Activated CD4-positive, alpha-beta memory T cell treated with anti-CD3 and anti-CD28 coated beads, Interleukin-2, amount 10 ng/mL, durations not matched to agents 7 days and 5 days (primary cell): ENCODE measurements around the gene SGCB. TPM values are rescaled to one million over a fixed set of nuclear protein-coding genes. Genes with fewer than 3 reads are reported as not detected.
"Not testable (repeated sequence)": the region's sequence is repeated elsewhere in the genome, so short reads cannot be mapped to it uniquely, and the experiment has no call there.

Source experiments
- CTCF ChIA-PET: fragments of 350-600 bp; sonication (Branson Sonifier 250); formaldehyde crosslinking; loops from one replicate; lab custom pipeline; 2021; ENCODE audit warnings: antibody characterized with exemption, inconsistent platforms; lab: Charles Lee
- POLR2A ChIA-PET: fragments of 350-600 bp; sonication (Branson Sonifier 250); formaldehyde crosslinking; loops from one replicate; lab custom pipeline; 2021; ENCODE audit warnings: antibody characterized with exemption; lab: Charles Lee
- DNase-seq: peaks from one replicate; pipeline ENCODE4 v3.0.0-alpha.2; 2020
- H3K27ac Mint-ChIP-seq: one replicate; pipeline ENCODE4 v1.8.0; 2021; ENCODE audit warnings: mild to moderate bottlenecking, mixed read lengths
- H3K27me3 Mint-ChIP-seq: one replicate; pipeline ENCODE4 v1.8.0; 2021; ENCODE audit warnings: mixed read lengths
- H3K36me3 Mint-ChIP-seq: one replicate; pipeline ENCODE4 v1.8.0; 2021; ENCODE audit warnings: low read depth, mixed read lengths
- H3K4me1 Mint-ChIP-seq: one replicate; pipeline ENCODE4 v1.8.0; 2021; ENCODE audit warnings: mixed read lengths
- H3K4me3 Mint-ChIP-seq: one replicate; pipeline ENCODE4 v1.8.0; 2021; ENCODE audit warnings: mild to moderate bottlenecking, mixed read lengths
- H3K9me3 Mint-ChIP-seq: one replicate; pipeline ENCODE4 v1.8.0; 2021; ENCODE audit warnings: mixed read lengths
- total RNA-seq, 2 experiments: library from RNA; stranded (reverse); gene quantifications; one replicate each; pipeline ENCODE4 v1.2.3, GENCODE V29; 2021

The SGCB gene
- total RNA-seq, result 10 to 100 TPM; 15.6 TPM

- ChIA-PET POLR2A (interaction anchor here (1.0 to 2.4 kb wide), 3 partner anchors 12 to 197 kb away, joined by 3 to 16 read pairs (median 4); partner anchors contain the start of genes DCUN1D4 and SPATA18), CTCF (interaction anchor here (0.6 to 3.1 kb wide), 7 partner anchors 10 to 196 kb away, joined by 3 to 13 read pairs (median 3); partner anchors contain the start of genes DCUN1D4 and SPATA18)
- Mint-ChIP-seq H3K4me1 (peaks cover 30% of the 10 kb centered on the region), H3K27ac (peak within 1 kb of the TSS; percentile 51), H3K27me3 (peaks cover 30% of the 10 kb centered on the region), H3K36me3 (peaks cover 13% of the 10 kb centered on the region), H3K9me3 (no peaks in the 10 kb centered on the region), H3K4me3 (peak within 1 kb of the TSS; percentile 76)
- peak; percentile 77 for DNase-seq
Measured at GRCh38 chr4:52038103-52038912, at the start of gene SGCB. Gene SGCB, minus strand, starts transcription at chr4:52038299. Its CDS starts 40 bp downstream, at chr4:52038259.

- DNase-seq, H3K36me3 Mint-ChIP-seq, H3K9me3 Mint-ChIP-seq, H3K27ac Mint-ChIP-seq, CTCF ChIA-PET, H3K27me3 Mint-ChIP-seq, POLR2A ChIA-PET, H3K4me3 Mint-ChIP-seq, H3K4me1 Mint-ChIP-seq: not testable (repeated sequence)
Measured at GRCh38 chr4:52086425-52086824, 48.3 kb upstream of the SGCB start.

GRCh38 chr4:52081216-52081615 lies 43.1 kb upstream of the SGCB start:
- DNase-seq, result no peak
- H3K36me3 Mint-ChIP-seq, result no peaks in the 10 kb centered on the region
- no peaks in the 10 kb centered on the region for H3K9me3 Mint-ChIP-seq
- H3K4me1 Mint-ChIP-seq, result no peaks in the 10 kb centered on the region
- no peak overlapping the region for H3K27ac Mint-ChIP-seq
- POLR2A ChIA-PET, result no interaction called here
- H3K4me3 Mint-ChIP-seq, result no peak overlapping the region
- CTCF ChIA-PET, result no interaction called here
- H3K27me3 Mint-ChIP-seq, result peaks cover 26% of the 10 kb centered on the region

GRCh38 chr4:52079659-52080058 lies 41.6 kb upstream of the SGCB start:
- POLR2A ChIA-PET, result no interaction called here
- H3K9me3 Mint-ChIP-seq, result no peaks in the 10 kb centered on the region
- CTCF ChIA-PET, result no interaction called here
- no peak overlapping the region for H3K4me3 Mint-ChIP-seq
- no peak for DNase-seq
- H3K27ac Mint-ChIP-seq, result no peak overlapping the region
- no peaks in the 10 kb centered on the region for H3K36me3 Mint-ChIP-seq
- peaks cover 37% of the 10 kb centered on the region for H3K27me3 Mint-ChIP-seq
- H3K4me1 Mint-ChIP-seq, result no peaks in the 10 kb centered on the region

- Mint-ChIP-seq H3K4me1 (no peaks in the 10 kb centered on the region), H3K36me3 (no peaks in the 10 kb centered on the region), H3K4me3 (no peak overlapping the region), H3K9me3 (no peaks in the 10 kb centered on the region), H3K27ac (no peak overlapping the region), H3K27me3 (peaks cover 36% of the 10 kb centered on the region)
- POLR2A ChIA-PET, result no interaction called here
- DNase-seq, result no peak
- CTCF ChIA-PET, result no interaction called here
Measured at GRCh38 chr4:52076731-52077130, 38.6 kb upstream of the SGCB start.

- no peak for DNase-seq
- H3K27ac Mint-ChIP-seq, result no peak overlapping the region
- no peaks in the 10 kb centered on the region for H3K4me1 Mint-ChIP-seq
- H3K9me3 Mint-ChIP-seq, result no peaks in the 10 kb centered on the region
- peaks cover 25% of the 10 kb centered on the region for H3K27me3 Mint-ChIP-seq
- no peaks in the 10 kb centered on the region for H3K36me3 Mint-ChIP-seq
- CTCF ChIA-PET, result no interaction called here
- no peak overlapping the region for H3K4me3 Mint-ChIP-seq
- POLR2A ChIA-PET, result no interaction called here
Measured at GRCh38 chr4:52071791-52072546, 33.9 kb upstream of the SGCB start.

GRCh38 chr4:52069571-52069970 lies 31.5 kb upstream of the SGCB start:
- Mint-ChIP-seq H3K27ac (no peak overlapping the region), H3K36me3 (no peaks in the 10 kb centered on the region), H3K27me3 (peaks cover 10% of the 10 kb centered on the region), H3K9me3 (no peaks in the 10 kb centered on the region), H3K4me3 (no peak overlapping the region), H3K4me1 (no peaks in the 10 kb centered on the region)
- ChIA-PET CTCF (no interaction called here), POLR2A (no interaction called here)
- DNase-seq, result no peak

- no peak for DNase-seq
- Mint-ChIP-seq H3K4me3 (no peak overlapping the region), H3K27ac (no peak overlapping the region), H3K27me3 (peaks cover 12% of the 10 kb centered on the region), H3K9me3 (no peaks in the 10 kb centered on the region), H3K4me1 (no peaks in the 10 kb centered on the region), H3K36me3 (no peaks in the 10 kb centered on the region)
- POLR2A ChIA-PET, result no interaction called here
- CTCF ChIA-PET, result no interaction called here
Measured at GRCh38 chr4:52059372-52059771, 21.3 kb upstream of the SGCB start.

- Mint-ChIP-seq H3K27ac (no peak overlapping the region), H3K36me3 (no peaks in the 10 kb centered on the region), H3K4me3 (no peak overlapping the region), H3K4me1 (no peaks in the 10 kb centered on the region), H3K27me3 (peaks cover 23% of the 10 kb centered on the region), H3K9me3 (no peaks in the 10 kb centered on the region)
- ChIA-PET CTCF (no interaction called here), POLR2A (no interaction called here)
- DNase-seq, result no peak
Measured at GRCh38 chr4:52058275-52058674, 20.2 kb upstream of the SGCB start.

- DNase-seq, result no peak
- Mint-ChIP-seq H3K9me3 (no peaks in the 10 kb centered on the region), H3K27me3 (peaks cover 30% of the 10 kb centered on the region), H3K4me1 (peaks cover 4% of the 10 kb centered on the region), H3K4me3 (no peak overlapping the region), H3K36me3 (no peaks in the 10 kb centered on the region), H3K27ac (no peak overlapping the region)
- POLR2A ChIA-PET, result no interaction called here
- CTCF ChIA-PET, result interaction anchor here (0.6 kb wide), 1 partner anchor 31 kb away, joined by 3 read pairs; no protein-coding TSS in a partner anchor
Measured at GRCh38 chr4:52057196-52057595, 19.1 kb upstream of the SGCB start.

- H3K4me3 Mint-ChIP-seq, result no peak overlapping the region
- H3K27ac Mint-ChIP-seq, result no peak overlapping the region
- no peaks in the 10 kb centered on the region for H3K36me3 Mint-ChIP-seq
- peaks cover 45% of the 10 kb centered on the region for H3K27me3 Mint-ChIP-seq
- DNase-seq, result no peak
- H3K4me1 Mint-ChIP-seq, result peaks cover 16% of the 10 kb centered on the region
- CTCF ChIA-PET, result no interaction called here
- no peaks in the 10 kb centered on the region for H3K9me3 Mint-ChIP-seq
- POLR2A ChIA-PET, result no interaction called here
Measured at GRCh38 chr4:52054254-52054653, 16.2 kb upstream of the SGCB start.

- Mint-ChIP-seq H3K27me3 (peaks cover 53% of the 10 kb centered on the region), H3K4me1 (peaks cover 16% of the 10 kb centered on the region), H3K9me3 (no peaks in the 10 kb centered on the region), H3K27ac (no peak overlapping the region), H3K4me3 (no peak overlapping the region), H3K36me3 (no peaks in the 10 kb centered on the region)
- ChIA-PET POLR2A (no interaction called here), CTCF (interaction anchor here (1.3 kb wide), 1 partner anchor 157 kb away, joined by 3 read pairs; no protein-coding TSS in a partner anchor)
- no peak for DNase-seq
Measured at GRCh38 chr4:52052475-52052780, 14.3 kb upstream of the SGCB start.
